HG03432 (cell line): Measurements from ENCODE around the gene MFSD12.

Experiments
- ATAC-seq: cut with Tn5 transposase; IDR thresholded peaks from one replicate; pipeline ENCODE4 v1.9.1; 2021; ENCODE audit warnings: mild to moderate bottlenecking, moderate library complexity; ENCODE audit not compliant: unreplicated experiment

Gene MFSD12

DNA sequence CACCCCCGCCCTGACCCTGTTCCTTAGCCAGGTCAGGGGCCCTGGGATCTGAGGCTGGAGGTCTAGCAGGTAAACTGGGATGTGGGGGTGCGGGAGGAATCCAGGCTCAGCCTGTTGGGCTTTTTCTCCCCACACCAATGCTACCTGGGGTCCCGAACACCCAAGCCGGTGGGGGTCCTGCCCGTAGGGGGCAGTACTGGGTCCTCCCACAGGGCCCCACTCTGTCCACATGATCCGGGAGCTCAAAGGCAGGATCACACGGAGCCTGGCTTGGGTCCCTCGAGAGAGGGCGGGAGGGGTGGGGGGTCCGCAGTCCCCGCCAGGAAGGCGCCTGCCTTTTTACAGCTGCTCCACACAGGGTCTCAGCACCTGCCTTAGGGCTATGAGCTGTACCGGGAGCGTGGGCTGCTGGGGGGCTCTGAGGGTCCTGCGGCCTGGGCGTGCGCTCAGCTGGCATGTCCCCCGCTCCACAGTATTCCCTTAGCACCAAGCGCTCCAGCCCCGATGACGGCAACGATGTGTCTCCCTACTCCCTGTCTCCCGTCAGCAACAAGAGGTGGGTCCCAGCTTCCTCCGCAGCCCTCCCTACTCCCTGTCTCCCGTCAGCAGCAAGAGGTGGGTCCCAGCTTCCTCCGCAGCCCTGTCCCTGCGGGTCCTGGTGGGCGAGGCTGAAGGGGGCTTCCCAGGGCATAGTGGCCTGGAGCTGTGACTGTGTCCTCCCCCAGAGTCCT is 30.7 kb downstream of the MFSD12 start:
- ATAC-seq: no peak

DNA sequence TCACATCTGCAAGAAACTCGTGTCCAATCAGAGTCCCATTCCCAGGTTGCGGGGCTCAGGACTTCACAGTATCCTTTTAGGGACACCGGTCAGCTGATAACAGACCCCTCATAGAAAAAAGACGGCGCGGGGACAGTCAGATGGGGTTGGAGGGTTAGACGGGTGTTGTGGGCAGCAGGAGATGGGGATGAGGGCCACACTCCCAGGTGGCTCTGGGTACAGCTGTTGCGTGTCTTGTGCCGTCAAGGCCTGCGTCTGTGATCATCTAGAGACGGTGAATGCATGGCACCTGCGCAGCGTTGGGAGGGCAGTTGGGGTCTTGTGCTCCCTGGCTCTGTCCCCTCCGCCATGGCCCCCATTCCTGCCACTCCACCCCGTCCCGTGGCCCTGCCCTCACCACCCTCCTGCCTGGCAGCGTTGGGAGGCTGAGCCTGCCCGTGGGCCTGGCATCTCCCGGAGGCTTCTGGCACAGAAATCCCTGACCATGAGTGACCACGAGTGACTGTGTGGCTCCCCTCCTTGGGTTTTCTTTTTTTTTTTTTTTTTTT is 32.4 kb downstream of the MFSD12 start:
- no peak for ATAC-seq

DNA sequence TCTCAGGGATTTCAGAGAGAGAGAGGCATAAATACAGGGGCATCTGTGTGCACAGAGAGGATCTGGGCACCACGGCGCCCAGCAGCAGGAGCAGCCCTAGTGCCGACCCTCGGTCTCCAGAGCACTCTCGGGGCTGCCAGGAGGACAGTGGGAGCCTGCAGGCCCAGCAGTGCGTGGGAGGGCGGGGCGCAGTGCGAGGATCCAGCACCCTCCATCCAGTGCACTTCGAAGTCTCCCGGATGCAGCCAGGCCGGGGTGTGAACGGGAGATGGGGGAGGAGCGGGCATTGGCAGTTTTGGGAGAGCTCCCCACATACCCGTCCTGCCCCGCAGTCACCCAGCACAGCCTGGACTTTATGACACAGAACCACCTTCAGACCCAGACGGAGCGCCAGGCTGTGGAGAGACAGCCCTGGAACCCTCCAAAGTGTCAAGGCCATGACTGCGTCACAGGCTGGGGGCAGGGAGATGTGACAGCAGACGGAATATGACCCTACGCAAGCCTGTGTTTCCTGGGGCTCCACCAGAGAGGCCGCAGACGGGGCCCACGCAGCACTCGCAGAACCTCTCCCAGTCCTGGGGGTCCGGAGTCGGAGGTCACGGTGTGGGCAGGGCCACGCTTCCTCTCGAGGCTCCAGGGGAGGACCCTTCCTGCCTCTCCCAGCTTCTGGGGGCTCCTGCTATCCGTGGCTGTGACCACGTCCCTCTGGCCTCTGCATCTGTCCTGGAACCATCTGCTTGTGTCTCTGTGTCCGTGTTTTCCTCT is 33.1 kb downstream of the MFSD12 start:
- ATAC-seq: no peak

DNA sequence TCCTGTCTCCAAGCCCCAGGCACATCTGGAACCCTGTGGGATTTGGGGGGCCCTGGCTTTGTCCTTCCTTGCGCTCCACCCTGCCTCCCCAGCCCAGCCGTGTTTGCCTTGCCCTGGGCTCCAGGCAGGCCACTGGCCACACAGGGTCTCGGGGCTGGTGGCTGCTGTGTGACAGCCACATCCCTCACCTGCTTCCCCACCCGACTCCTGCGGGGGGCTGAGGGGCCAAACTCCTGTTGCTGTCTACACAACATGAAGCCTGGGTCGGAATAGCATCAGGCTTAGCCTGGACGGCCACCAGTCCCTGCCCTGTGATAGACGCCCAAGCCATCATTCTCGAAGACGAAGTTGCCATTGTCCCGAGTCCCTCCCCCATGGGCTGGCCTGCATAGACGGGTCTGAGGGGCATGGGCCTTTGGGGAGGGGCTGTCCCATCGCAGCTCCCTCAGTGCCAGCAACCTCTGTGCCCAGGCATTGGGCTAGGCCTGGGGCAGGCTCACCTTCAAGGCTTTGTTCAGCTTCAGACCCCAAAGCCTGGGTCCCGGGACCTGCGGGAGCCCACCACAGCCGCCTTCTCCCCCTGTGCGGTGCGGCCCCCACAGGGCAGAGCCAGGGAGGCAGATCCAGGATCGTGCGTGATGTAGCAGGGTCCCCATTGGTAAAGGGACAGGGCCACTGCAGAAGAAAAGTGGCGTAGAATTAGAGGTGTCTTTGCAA is 33.9 kb downstream of the MFSD12 start:
- ATAC-seq: no peak

DNA sequence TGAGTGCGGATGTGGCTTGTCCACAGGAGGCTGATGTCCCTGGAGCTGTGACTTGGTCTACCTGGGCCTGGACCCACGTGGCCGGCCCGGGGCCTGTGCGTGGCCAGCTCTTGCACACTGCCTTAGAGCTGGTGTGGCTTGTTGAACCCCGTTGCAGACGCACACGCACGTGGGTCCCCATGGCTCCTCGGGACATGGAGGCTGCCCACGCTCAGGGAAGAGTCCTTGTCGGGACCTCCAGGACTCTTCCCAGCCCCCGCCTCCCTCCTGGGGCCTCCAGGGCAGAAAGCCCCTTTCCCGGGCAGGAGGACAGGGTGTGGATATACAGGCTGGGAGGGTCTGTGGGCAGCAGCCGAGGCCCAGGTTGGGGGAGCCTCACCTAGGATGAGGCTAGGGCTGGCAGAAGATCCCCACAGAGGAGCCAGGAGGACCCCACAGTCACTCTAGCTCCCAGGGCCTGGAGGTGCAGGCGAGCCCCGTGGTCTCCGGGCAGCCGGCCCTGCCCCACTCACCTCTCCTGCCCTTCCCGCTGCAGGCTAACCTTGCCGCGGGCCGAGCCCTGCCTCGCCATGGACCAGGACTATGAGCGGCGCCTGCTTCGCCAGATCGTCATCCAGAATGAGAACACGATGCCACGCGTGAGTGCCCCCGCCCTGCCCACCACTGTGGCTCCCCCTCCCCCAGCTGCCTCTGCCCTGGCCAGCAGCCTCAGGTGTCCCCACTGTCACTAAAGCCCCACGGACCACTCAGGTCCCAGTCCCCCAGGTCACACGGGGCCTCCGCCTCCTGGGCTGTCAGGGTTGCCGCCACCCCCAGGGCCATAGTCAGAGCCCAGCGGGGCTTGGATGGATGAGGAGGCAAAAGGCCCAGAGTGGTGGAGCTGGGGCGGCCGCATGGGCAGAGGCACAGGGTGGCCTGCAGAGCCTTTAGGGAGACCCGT is 34.7 kb downstream of the MFSD12 start:
- no peak for ATAC-seq

DNA sequence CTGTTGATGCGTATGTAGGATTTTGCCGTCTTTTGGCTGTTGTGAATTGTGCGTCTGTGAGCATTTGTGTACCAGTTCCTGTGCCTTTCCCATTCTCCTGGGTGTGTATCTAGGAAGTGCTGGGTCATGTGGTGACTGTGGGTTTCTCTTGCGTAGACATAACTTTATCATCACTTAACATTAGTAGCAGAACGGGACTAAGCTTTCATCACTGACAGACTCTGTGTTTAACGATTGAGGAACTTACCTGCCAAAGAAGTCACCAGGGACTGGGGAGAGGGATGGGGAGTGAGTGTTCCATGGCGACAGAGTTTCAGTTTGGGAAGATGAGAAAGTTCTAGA is 36.3 kb downstream of the MFSD12 start:
- no peak for ATAC-seq

DNA sequence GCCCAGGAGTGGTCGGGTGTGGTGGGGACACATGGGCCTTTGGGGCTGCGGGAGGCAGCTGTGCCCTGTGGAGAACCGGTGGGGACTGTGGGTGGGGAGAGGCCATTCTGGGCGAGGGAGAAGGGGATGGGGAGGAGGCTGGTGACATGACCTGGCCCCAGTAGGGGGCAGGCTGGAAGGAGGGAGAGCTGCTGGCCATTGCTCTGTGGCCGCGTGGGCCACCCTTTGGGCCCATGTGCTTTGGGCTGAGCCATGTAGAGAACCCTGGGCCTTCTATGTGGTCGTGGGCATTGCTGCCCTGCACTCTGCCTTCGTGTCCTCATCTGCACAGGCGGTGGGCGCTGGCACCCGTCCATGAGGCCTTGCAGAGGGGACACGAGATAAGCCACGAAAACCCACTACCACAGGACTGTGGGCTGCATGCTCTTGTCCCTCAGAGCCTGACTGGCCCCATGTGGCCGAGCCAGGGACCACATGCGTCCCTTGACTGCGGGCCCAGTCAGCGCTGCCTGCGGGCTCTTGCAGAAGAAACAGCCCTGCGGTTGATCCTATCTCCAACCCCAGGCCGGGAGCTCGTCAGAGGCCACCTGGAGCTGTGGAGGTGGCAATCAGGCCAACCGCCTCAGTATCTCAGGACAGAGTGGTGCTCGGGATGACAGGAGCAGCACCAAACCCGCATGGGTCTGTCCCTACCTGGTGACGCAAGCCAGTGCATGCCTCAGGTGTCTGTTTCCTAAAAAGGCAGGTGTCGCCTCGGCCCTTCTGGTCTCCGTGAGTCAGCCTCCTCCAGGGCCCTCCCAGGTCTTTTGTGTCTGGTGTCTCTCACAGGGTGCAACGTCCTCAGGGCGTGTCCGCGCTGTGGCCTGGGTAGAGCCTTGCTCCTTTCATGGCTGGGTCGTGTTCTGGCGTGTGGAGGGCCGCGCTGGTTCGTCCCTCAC is 37.0 kb downstream of the MFSD12 start:
- no peak for ATAC-seq

DNA sequence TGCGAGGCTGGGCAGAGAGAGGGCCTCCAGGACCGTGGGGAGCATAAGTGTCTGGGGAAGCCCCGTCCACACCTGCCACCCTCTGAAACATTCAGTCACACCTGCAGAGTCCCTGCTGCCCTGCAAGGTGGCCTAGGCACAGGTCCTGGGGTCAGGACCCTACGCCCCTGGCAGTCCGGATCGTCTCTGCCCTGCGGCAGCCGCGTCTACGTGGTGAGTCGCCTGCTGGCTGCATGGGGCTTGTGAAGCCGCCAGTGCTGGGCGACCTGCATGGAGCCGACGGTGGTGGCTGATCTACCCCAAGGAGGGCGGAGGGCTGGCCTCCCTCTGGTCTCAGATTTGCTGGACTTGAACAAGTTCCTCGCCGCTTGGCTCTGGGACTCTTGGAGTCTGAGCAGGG is 38.3 kb downstream of the MFSD12 start:
- no peak for ATAC-seq

DNA sequence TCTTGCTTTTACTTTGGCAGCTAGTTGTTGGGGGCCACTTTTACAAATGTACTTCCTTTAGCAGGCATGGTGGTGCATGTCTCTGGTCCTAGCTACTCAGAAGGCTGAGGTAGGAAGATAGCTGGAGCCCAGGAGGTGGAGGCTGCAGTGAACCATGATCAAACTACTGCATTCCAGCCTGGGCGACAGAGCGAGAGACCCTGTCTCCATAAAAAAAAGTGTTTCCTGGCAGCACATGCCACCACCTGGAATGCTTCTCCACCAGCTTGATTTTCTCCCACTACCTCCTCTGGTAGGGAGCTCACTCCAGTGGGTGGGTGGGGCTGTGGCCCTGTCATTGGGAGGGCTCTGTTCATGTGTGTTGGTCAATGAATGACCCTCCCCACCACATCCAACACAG is 38.7 kb downstream of the MFSD12 start:
- no peak for ATAC-seq

DNA sequence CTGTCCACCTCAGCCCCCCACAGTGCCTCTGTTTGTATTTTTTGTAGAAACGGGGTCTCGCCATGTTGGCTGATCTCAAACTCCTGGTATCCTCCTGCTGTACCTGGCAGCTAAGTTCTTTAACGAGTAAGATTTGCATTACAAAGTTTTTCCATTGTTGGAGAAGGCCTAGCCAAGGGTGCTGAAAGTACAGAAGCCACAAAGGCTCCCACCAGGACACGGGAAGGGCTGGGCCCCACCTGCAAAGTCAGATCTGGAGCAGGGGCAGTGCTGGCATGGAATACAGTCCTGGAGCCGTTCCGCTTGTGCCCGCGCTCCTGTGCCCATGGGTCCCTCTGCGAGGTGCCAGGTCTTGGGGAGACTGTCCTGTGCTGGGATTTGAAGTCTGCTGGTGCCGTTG is 39.1 kb downstream of the MFSD12 start:
- no peak for ATAC-seq

DNA sequence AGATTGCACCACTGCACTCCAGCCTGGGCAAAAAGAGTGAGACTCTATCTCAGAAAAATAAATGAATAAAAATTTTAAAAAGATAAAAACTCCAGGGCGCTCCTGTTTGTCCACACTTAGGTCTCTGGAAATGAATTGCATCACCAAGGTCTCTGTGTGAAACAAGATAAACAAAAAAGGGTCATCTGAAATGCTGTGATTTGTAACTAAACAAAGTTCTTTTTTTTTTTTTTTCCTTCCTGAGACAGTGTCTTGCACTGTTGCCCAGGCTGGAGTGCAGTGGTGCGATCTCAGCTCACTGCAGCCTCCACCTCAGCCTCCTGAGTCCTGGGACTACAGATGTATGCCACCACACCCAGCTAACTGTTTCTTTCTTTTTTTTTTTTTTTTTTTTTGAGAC is 39.7 kb downstream of the MFSD12 start:
- ATAC-seq: no peak

DNA sequence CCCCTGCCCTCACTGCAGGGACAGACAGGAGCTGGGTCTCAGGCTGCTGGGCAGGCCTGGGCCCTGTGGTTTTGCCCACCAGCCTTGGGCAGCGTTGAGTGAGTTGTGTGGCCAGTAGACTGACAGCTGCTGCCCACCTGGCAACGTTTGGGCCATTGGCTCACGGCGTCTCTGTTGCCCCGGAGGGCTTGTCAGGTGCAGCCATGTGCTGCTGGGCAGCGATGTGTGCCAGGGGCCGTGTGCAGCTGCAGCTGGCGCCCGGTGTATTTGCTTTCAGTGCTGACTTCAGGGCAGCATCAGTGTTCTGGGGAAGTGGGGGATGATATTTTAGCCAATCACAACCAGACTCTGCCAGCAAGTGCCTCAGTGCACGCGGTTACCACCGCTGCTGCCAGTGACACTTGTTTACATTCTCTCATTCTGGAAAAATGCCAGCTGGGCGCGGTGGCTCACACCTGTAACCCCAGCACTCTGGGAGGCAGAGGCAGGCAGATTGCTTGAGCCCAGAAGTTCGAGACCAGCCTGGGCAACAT is 40.6 kb downstream of the MFSD12 start:
- no peak for ATAC-seq

DNA sequence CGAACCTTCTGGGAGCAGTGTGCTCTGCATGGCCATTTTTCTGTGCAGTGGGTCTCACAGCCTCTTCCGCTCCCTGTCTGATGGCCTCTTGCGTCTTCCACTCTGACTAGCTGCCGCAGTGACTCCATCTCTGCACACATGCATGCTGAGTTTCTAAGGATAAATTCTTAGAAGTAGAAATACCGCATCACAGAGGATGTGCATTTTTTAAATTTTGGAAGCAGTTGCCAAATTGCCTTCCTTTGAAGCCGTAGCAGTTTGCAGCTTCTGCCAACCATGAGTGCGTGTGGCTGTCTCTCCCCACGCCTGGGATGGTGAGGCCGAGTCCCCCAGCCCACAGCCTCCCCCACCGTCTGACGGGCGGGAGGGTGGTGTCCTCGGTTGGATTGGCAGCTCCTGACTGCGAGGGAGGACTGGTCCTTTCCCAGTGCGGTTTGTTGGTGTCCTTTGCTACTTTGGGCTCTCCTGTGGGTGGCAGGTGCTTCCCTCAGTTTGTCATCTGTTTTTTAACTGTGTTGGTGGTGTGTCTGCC is 41.4 kb downstream of the MFSD12 start:
- no peak for ATAC-seq

DNA sequence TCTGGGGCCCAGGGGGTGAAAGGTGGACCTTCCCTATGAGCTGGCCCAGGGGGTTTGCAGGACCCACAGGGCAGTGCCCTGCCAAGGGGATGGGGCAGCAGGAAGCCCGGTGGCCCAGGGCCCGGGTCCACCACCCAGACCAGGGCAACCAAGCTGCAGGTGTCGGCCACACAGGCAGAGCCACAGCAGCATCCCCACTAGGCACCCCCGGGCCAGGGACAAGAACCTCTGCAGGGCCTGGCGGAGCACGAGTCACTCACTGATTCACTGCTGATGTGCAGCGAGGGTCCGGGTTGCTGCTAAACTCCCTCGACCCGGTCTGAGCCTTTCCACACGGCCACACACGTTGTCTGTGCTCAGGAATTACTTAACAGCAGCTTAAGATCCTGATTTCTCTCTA is 42.5 kb downstream of the MFSD12 start:
- ATAC-seq: no peak

DNA sequence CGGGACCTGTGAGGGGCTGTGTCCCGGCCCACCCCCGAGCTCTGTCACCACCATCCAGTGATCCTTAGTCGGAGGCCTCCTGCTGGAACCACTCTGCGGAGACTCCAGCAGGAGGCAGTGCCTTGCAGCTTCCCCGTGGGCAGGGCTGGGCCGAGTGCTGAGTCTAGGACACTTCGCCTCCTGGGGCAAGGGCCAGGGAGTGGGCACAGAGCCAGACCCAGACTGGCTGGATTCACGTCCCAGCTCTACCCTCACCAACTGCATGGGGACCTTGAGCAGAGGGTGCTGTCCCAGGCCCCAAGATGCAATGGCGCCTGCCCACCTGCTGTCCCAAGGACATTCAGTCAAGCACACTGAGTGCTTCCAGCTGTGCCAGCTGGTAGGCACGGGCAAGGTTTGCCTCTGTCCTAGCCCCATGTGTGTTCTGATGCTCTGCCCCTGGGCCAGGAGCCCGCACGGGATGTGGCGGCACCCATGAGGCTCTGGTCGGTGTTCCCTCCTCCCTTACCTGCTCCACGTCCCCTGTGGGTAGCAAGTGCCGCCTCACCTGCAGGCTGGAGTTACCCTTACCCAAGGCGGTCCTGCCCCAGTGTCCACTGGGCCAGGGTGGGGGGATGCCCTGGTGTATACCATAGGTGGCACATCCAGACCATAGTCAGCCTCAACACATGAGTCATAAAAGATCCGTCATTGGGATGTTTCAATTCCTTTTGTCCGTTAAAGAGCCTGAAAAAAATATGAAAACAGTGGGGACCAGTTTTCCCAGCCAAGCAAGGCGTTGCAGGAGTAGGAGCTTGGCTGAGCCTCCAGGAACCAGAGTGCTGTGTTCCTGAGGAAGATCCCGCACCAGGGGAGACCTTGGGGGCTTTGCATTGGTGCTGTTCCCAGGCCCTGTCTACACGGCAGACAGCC is 43.9 kb downstream of the MFSD12 start:
- no peak for ATAC-seq

DNA sequence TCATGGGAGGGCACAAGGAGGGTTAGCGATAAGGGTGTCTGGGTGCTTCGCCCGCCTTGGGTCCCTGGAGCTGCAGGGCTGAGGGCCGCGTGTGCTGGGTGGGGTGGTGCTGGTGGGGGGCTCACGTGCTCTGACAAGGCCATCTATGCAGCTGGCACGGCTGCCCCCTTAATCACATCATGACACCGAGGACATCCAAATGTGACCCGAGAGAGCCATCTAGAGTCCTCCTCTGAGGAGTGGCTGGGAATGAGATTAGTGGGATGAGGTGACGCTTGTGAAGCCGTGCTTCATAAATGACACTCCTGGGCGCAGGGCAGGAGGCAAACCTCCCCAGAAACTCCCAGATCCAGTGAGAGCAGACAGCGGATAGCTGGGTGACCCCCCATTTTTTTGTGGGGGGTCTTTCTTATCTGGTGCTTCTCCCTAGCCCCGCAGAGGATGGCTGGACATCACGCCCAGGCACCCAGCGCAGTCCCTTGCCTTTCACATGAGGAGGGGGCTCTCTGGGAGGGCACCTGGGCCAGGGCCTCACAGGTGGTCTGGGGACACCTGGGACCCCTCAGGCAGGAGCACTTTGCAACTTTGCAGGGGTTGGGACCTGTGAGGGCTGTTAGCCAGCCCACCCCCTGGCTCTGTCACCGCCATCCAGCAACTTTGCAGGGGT is 44.7 kb downstream of the MFSD12 start:
- ATAC-seq: no peak

DNA sequence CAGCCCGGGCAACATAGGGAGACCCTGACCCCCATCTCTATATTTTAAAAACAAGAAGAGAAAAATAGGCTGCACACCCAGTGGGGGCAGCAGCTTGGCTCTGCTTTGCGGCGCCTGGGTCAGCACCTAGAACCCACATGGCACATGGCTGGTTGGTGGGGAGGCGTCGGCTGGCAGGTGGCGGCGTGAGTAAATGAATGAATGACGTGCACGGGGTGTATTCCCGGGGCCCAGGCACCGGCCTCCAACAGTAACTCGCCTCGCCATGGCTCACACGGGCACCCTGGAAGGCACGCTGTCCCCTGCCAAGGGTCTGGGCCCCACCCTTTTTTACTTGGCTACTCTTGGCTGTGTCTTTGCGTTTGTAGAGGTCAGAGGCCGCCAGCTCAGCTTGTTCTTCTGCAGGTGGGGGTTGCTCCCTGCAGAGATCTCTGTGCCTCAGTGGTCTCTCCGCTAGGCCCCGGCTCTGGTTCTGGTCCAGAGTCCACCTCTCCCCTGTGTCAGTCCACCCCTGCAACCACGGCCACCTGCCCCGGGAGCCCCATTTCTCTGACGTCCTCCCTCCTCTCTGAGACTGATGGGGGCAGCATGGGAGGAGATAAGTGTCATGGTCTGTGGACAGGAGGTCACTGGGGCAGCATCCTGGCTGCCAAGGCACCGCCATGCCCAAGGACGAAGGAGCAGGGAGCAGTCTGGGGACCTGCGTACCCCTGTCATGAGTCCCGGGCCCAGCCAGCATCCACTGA is 45.7 kb downstream of the MFSD12 start:
- no peak for ATAC-seq
